HG02798 (cell line): ENCODE data around the gene PBX4.

ENCODE experiments used
- ATAC-seq: cut with Tn5 transposase; IDR thresholded peaks from one replicate; pipeline ENCODE4 v1.9.1; 2021; ENCODE audit warnings: mild to moderate bottlenecking; ENCODE audit not compliant: unreplicated experiment, poor library complexity

PBX4 gene

GRCh38 chr19:19594381-19594780, 24.1 kb downstream of the PBX4 start:
- no peak for ATAC-seq

DNA sequence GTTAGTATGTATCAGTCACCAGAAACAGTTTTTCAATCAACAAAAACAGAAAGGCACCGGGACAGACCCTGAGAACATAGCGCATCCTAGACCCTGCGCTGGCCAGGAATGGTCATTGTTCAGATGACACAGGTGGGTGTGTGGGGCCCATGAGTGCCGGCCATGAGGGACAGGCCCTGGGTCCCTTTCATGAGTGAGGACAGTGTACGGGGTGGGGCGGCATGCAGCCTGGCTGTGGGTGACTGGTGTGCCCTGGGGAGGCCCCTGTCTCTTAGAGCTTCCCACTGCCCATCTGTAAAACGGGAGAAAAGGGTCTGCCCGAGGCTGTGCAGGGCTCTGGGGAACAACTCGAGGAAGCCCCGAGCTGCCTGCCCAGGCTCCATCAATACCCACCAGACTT, 25.8 kb downstream of the PBX4 start:
- ATAC-seq: no peak

- ATAC-seq: peak; percentile 68
These were observed 27.2 kb downstream of the PBX4 start for GRCh38 chr19:19591133-19591825.

DNA sequence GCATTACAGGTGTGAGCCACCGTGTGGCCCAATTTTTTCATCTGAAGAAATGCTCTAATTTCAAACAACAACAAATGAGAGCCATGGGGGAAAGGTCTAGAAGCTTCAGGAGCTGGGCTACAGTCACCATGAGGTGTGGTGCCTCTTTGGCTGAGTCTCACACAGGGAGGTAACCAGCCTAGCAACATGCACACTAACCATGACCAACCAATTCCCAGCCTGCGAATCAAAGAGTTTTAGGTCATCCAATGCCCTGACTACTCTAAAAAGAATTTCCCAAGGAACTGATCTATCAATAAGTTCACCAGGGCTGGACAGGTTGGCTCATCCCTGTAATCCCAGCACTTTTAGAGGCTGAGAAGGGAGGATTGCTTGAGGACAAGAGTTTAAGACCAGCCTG, 29.9 kb downstream of the PBX4 start:
- no peak for ATAC-seq

- no peak for ATAC-seq
These were observed 30.7 kb downstream of the PBX4 start for GRCh38 chr19:19587771-19588170.

DNA sequence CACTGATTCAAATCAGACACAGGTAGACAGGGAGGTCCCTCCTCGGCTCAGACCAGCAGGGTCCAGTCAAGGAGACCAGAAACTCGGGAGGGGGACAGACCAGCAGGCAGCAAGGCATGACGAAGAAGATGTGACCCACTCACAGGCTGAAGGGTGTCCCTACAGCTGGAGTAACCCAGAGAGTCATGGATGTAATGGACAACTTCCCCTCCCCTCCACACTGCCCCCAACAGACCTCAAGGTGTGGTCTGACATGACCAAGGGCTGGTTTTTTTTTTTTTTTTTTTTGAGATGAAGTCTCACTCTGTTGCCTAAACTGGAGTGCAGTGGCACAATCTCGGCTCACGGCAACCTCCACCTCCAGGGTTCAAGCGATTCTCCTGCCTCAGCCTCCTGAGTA, 34.1 kb downstream of the PBX4 start:
- no peak for ATAC-seq

DNA sequence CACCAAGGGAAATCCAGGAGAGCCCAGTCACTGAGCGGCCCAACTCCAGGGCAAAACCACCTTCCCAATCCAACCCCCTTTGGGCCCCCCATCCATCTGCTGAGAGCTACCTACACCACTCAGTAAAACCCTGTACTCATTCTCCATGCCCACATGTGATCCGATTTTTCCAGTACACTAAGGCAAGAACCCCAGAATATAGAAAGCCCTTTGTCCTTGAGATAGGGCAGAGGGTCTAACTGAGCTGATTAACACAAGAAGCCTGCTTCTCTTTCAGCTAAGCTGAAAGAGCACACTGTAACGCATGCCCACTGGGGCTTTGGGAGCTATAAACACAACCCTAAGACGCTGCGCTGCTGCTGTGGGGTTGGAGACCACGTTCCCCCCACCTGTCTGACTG, 36.0 kb downstream of the PBX4 start:
- ATAC-seq: no peak

DNA sequence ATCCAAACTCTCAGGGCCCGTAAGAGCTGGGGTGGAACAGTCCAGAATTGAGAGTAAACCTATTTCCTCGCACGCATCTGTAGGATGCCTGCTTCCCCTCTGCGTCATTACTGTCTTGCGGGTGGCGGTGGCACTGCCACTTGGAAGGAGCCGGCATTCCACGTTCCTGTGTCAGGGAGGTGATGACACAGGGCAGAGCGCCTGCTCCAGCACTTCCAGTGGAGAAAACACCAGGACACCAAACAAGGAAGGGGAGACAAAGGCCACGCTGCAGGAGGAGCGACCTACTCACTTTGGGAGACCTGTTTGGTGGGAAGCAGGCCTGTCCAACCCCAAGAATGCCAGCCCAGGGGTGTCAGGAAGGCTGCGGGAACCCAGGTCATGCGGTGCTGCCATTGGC, 37.1 kb downstream of the PBX4 start:
- ATAC-seq: no peak

DNA sequence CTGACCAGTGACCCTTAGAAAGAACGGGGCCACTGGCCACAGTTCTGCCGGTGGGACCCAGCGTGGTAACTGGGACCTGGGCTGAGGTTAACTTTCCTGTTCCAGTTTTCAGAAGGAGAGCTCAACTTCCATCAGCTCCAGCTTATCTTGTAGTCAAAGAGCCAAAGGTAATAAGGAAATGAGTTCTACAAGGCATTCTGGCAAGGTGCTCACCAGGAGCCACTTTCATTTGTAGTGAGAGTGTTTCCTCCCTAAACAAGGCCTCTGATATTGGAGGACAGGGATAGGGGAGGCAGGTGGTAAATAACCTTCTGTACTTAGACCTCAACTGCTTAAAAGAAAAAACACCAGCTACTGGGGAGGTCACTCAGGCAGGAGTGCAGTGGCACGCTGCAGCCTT, 38.1 kb downstream of the PBX4 start:
- no peak for ATAC-seq

DNA sequence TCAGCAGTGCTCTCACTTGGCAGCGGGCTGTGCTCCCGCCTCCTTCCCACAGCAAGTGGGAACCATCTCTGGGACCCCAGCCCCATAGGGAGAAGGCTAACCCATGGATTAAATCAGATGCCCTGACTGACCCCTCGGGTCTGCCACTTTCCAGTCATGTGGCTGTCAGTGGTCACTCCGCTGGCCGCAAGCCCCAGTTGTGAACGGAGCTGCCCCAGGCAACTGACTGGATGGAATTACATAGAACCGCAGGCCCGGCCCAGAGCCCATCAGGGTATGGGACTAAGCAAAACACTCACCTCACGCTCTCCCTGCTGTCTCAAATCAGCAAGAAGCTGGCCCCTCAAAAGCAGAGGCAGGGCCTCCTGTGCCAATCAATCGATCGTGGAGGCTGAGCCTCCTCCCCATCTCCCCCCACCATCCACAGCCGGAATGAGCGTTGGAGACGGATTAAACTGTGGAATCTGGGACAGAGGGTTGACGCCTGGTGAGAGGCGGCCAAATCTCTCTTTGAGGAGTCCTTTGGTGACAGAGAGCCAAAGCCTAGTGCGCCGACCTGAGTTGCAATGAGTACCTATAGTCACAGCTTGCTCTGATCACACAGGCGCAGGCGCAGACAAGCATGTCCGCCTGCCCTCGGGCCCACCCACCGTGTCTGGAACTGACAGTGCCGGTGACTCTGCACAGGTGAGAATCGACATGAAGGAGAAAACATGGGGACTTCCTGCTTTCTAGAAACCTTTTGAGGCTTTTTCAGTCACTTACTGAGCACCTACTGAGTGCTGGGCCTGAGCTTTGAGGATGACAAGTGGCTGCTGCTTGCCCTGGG, 38.7 kb downstream of the PBX4 start:
- no peak for ATAC-seq

DNA sequence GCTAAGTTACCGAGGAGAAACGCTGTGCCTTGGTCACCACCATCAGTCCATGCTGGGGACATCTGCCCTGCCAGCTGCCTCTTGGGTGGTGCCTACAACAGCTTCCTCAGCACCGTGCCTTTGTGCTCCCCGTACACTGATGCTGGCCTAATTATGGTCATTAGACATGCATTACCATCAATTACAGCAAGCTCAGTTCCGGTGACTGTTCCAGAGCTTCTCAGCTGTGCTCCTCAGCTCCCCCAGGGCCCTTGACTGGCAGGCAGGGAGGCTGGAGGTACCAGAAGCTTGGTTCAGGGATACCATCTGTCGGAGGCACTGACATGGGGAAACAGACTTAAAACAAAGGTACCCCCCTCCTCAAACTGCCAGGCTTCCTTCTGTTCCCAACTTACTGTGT, 40.2 kb downstream of the PBX4 start:
- ATAC-seq: no peak

DNA sequence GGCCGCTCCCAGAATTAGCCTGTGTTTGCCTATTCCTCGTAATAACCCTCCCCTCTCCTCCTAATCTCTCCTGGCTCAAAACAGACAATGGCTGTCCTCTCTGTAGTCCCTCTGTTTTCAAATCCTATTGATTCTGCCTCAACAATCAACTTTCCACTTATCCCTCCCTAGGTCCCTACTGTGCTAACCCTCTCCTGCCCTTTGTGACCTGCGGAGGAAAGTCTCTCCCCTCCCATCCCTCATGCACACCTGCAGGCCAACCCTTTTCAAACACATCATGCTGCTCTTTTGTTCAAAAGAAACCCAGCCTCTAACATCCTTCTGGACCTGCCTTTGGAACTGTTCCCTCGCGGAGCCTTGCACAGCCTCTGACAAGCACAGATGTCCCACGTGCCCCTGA, 43.1 kb downstream of the PBX4 start:
- no peak for ATAC-seq

DNA sequence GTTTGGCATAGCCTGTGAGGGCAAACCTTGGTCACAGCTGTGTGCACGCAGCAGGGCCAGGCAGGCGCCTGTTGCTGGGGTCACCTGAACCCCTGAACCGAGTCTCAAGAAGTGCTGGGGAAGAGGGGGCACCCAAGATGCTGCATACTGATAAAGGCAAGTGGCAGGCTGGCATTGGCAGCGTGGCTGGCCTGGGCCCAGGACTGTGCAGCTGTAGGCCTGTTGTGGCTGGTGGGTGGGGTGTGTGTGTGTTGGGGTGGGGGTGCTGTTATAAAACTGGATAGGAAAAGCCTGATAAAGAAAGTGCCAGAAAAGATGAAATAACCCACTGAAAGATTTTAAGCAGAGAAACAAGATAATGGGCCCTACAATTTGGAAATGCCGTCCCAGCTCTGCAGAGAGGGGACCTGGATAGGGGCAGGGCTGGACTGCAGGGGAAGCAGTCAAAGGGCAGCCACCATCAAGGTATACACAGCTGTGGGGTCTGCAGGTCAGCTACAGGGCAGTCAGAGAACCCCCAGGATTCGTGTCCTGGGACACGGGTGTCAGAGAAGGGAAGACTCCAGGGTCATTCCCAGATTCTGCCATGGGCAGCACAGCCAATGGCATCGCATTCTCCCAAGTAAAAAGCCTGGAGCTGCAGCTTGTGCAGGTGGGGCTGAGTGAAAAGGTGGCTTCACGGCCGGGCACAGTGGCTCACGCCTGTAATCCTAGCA, 47.3 kb downstream of the PBX4 start:
- ATAC-seq: no peak

DNA sequence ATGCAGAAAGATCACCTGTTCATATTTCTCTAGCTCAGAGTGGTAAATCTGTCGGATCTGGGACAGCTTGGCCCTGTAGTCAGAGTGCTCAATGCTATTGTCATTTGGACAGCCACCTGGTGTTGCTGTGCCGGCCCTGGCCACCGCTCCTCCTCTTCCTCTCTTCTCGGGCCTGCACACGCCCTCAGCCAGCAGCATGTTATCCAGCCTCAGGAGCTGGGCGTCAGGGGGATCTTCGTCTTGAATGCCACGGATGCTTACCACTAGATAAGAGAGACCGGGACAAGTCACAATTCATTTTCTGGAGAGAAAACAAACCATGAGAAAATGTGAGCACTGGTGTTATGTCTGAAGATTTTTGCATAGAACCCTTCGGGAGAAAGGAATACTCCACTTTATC, 47.9 kb downstream of the PBX4 start:
- no peak for ATAC-seq

DNA sequence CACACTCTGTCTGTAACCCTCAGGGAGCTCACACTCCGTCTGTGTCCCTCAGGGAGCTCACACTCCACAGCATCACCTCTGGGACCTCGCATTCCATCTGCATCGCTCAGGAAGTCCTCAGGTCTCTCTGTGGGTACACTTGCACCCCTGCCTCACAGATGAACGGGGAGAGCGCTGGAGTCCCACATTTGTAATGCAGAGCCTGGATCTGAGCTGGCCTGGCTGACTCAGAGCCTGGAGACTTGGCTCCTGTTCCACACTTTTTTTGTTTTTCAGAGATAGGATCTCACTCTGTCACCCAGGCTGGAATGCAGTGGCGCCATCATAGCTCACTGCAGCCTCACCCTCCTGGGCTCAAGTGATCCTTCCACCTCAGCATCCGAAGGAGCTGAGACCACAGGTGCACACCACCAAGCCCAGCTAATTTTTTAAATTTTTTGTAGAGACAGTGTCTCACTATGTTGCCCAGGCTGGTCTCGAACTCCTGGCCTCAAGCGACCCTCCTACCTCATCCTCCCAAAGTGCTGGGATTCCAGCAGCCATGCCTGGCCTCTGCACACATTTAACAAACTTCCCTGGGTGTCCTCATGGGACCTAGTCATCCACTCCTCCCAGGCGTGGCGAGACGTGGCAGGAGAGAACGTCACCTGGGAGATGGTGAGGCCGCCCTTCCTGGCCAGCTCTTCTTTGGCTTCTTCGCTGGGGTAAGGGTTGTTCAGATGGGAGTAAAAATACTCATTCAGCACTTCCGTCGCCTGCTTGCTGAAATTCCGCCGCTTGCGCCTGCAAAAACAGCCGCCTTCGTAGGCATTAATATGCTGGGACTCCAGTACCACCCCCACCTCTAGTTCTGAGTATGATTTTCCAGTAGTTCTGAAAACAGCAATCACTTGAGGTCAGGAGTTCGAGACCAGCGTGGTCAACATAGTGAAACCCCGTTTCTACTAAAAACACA, 49.4 kb downstream of the PBX4 start:
- ATAC-seq: no peak

- ATAC-seq: no peak
These were observed 51.1 kb downstream of the PBX4 start for GRCh38 chr19:19567391-19567790.

DNA sequence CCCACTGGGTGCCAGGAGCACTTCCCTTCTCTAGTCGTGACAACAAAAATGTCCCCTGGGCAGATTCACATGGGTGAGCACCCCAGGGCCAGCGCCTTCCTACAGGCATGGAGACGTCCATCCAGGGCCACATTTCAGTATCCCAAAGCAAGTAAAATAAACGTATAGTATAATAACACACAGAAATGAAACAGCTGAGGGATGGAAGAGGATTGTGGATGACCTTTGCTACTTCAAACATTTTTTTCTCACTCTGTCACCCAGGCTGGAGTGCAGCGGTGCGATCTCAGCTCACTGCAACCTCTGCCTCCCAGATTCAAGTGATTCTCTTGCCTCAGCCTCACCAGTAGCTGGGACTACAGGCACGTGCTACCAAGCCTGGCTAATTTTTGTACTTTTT, 52.2 kb downstream of the PBX4 start:
- no peak for ATAC-seq

- no peak for ATAC-seq
These were observed 55.1 kb downstream of the PBX4 start for GRCh38 chr19:19563348-19563848.

- ATAC-seq: no peak
These were observed 55.7 kb downstream of the PBX4 start for GRCh38 chr19:19562665-19563347.
